ENCODE results near the gene ZSCAN5B. TPM values are rescaled to one million over a fixed set of nuclear protein-coding genes. Genes with fewer than 3 reads are reported as not detected.
A peak's percentile ranks its signal among the peaks of the same experiment; 100 is the strongest.

ZSCAN5B gene
- total and polyA plus RNA-seq, 9 of the 15 experiments (the other 6 are each of a cell fraction or from before 2014, with no cell fraction given) = 0.03 to 0.07 TPM; not detected in 7

DNA sequence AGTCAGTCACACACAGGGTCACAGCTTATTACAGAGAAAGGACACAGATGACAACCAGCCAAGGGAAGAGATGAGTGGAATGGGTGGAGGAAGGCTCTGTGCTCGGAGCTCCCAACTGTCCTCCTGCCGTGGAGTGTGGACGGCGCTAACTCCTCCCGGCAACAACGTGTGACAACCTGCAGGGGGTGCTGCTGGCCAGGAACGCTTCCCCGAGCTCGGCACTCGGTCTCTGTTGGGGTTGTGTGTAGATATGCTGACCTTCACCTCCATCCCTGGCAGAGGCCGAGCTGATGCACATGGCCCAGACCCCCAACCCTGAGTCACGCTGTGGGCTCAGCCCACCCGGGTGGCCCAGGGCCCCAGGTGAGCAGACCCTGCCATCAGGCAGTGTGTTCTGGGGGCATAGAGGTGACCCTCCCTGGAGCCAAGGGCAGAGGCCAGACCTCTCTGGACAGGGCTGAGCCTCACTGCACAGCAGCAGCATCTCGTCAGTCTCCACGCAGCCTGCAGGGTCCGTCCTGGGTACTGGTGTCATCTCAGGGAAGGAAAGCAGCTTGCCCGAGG, 42.4 kb downstream of the ZSCAN5B start (continued):
- TF ChIP-seq, protein P1, sequence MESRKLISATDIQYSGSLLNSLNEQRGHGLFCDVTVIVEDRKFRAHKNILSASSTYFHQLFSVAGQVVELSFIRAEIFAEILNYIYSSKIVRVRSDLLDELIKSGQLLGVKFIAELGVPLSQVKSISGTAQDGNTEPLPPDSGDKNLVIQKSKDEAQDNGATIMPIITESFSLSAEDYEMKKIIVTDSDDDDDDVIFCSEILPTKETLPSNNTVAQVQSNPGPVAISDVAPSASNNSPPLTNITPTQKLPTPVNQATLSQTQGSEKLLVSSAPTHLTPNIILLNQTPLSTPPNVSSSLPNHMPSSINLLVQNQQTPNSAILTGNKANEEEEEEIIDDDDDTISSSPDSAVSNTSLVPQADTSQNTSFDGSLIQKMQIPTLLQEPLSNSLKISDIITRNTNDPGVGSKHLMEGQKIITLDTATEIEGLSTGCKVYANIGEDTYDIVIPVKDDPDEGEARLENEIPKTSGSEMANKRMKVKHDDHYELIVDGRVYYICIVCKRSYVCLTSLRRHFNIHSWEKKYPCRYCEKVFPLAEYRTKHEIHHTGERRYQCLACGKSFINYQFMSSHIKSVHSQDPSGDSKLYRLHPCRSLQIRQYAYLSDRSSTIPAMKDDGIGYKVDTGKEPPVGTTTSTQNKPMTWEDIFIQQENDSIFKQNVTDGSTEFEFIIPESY (CRISPR knock-in tag; IDR thresholded peaks at IDR 0.05) = peak; percentile 94
- TF ChIP-seq, protein P2, sequence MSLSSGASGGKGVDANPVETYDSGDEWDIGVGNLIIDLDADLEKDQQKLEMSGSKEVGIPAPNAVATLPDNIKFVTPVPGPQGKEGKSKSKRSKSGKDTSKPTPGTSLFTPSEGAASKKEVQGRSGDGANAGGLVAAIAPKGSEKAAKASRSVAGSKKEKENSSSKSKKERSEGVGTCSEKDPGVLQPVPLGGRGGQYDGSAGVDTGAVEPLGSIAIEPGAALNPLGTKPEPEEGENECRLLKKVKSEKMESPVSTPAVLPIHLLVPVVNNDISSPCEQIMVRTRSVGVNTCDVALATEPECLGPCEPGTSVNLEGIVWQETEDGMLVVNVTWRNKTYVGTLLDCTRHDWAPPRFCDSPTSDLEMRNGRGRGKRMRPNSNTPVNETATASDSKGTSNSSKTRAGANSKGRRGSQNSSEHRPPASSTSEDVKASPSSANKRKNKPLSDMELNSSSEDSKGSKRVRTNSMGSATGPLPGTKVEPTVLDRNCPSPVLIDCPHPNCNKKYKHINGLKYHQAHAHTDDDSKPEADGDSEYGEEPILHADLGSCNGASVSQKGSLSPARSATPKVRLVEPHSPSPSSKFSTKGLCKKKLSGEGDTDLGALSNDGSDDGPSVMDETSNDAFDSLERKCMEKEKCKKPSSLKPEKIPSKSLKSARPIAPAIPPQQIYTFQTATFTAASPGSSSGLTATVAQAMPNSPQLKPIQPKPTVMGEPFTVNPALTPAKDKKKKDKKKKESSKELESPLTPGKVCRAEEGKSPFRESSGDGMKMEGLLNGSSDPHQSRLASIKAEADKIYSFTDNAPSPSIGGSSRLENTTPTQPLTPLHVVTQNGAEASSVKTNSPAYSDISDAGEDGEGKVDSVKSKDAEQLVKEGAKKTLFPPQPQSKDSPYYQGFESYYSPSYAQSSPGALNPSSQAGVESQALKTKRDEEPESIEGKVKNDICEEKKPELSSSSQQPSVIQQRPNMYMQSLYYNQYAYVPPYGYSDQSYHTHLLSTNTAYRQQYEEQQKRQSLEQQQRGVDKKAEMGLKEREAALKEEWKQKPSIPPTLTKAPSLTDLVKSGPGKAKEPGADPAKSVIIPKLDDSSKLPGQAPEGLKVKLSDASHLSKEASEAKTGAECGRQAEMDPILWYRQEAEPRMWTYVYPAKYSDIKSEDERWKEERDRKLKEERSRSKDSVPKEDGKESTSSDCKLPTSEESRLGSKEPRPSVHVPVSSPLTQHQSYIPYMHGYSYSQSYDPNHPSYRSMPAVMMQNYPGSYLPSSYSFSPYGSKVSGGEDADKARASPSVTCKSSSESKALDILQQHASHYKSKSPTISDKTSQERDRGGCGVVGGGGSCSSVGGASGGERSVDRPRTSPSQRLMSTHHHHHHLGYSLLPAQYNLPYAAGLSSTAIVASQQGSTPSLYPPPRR (CRISPR knock-in tag; IDR thresholded peaks at IDR 0.05; ENCODE audit: borderline replicate concordance) = no peak
- TF ChIP-seq SMC3 (conservative IDR thresholded peaks at IDR 0.05; ENCODE audit: insufficient read depth, low read depth, low read length) (peak; percentile 49; the same call in 1 of the 2 replicates), ZNF184 (CRISPR knock-in tag; IDR thresholded peaks at IDR 0.05) (no peak), POLR2G (IDR thresholded peaks at IDR 0.05; ENCODE audit: low read depth, low read length) (0 out of 2 replicates have a peak, but pooled peaks have one; percentile 37)
